ENCODE results near the gene CDC7.

Gene CDC7

DNA sequence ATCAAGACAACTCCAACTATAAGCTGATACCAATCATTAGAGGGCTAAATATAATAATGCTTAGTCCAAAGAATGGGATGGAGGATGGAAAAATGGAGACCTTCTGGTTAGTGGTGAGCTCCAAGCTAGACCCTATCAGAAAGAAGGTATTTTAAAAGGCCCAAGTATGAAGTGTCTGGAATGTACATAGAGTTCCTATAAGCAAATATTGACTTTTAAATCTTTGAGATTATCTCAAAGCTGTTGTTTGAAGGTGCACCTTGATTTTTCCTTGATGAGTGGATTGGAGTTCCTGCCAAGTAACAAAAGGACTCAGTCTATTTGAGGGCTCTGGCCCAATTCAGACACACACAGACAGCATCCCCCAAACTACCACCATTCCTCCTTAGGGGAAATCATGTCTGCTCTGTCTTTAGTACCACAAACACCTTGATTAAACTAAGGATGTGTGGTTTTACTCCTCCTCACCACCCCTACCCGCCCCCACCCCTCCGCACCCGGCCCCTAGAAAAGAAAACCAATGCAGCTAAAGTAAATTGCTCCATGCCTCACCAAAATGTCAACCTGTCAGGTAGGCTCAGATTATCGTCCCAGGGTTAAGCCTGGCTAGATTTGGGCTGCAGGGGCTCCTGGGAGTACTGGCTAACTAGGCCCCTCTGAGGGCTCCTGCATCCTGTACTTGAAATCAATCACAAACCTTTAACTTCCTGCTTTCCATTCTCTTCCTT is 59.4 kb downstream of the CDC7 start:
- H3K27me3 ChIP-seq (ENCODE audit: low read depth, low read length): no peaks in the 10 kb centered on the region
- no peak overlapping the region for H3K4me3 ChIP-seq (ENCODE audit: low read length)
- no peak overlapping the region for H2AFZ ChIP-seq (ENCODE audit: low read depth, low read length)
- H3K9ac ChIP-seq (ENCODE audit: low read length): no peak overlapping the region
- no peaks in the 10 kb centered on the region for H3K4me1 ChIP-seq (ENCODE audit: low read length)
- H3K79me2 ChIP-seq (ENCODE audit: low read length): no peaks in the 10 kb centered on the region
- no peaks in the 10 kb centered on the region for H3K36me3 ChIP-seq (replicated peaks; ENCODE audit: low read depth, low read length)
- no peaks in the 10 kb centered on the region for H4K20me1 ChIP-seq (ENCODE audit: insufficient read depth, low read length)
- no peaks in the 10 kb centered on the region for H3K9me3 ChIP-seq (ENCODE audit: insufficient read depth, low read length)
- TF ChIP-seq, protein P1, sequence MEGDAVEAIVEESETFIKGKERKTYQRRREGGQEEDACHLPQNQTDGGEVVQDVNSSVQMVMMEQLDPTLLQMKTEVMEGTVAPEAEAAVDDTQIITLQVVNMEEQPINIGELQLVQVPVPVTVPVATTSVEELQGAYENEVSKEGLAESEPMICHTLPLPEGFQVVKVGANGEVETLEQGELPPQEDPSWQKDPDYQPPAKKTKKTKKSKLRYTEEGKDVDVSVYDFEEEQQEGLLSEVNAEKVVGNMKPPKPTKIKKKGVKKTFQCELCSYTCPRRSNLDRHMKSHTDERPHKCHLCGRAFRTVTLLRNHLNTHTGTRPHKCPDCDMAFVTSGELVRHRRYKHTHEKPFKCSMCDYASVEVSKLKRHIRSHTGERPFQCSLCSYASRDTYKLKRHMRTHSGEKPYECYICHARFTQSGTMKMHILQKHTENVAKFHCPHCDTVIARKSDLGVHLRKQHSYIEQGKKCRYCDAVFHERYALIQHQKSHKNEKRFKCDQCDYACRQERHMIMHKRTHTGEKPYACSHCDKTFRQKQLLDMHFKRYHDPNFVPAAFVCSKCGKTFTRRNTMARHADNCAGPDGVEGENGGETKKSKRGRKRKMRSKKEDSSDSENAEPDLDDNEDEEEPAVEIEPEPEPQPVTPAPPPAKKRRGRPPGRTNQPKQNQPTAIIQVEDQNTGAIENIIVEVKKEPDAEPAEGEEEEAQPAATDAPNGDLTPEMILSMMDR (IDR thresholded peaks at IDR 0.05; ENCODE audit: low read depth, low read length): no peak
- H3K27ac ChIP-seq (ENCODE audit: low read length): no peak overlapping the region
- H3K4me2 ChIP-seq (ENCODE audit: low read length): no peak overlapping the region

- no peak overlapping the region for H3K9ac ChIP-seq (ENCODE audit: low read length)
- H3K4me3 ChIP-seq (ENCODE audit: low read length): no peak overlapping the region
- H3K27me3 ChIP-seq (ENCODE audit: low read depth, low read length): no peaks in the 10 kb centered on the region
- H2AFZ ChIP-seq (ENCODE audit: low read depth, low read length): no peak overlapping the region
- H3K36me3 ChIP-seq (replicated peaks; ENCODE audit: low read depth, low read length): no peaks in the 10 kb centered on the region
- no peak overlapping the region for H3K27ac ChIP-seq (ENCODE audit: low read length)
- no peak for TF ChIP-seq EZH2phosphoT487 (IDR thresholded peaks at IDR 0.05; ENCODE audit: low read depth)
- TF ChIP-seq, protein P1 (IDR thresholded peaks at IDR 0.05; ENCODE audit: low read depth, low read length): no peak
- H3K4me2 ChIP-seq (ENCODE audit: low read length): no peak overlapping the region
- H4K20me1 ChIP-seq (ENCODE audit: insufficient read depth, low read length): no peaks in the 10 kb centered on the region
- no peaks in the 10 kb centered on the region for H3K4me1 ChIP-seq (ENCODE audit: low read length)
- no peaks in the 10 kb centered on the region for H3K9me3 ChIP-seq (ENCODE audit: insufficient read depth, low read length)
- H3K79me2 ChIP-seq (ENCODE audit: low read length): no peaks in the 10 kb centered on the region
Measured at GRCh38 chr1:91564888-91565701, 64.4 kb downstream of the CDC7 start.

DNA sequence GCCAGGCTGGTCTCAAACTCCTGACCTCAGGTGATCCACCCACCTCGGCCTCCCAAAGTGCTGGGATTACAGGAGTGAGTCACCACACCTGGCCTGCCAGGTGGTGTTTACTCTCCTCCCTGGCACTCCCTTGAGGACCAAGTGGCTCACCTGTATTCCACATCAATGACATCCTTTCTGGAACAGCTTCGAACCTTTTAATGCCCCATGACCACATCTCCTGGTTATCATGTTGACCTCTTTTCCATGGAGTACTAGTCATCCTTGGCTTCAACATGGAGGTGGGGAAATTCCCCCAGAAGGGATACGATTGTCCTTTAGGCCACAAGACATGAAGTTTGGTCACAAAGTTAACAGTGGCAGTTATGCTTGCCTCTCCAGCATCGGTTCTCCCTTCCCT is 66.9 kb downstream of the CDC7 start:
- Histone ChIP-seq H3K4me1 (ENCODE audit: low read length) (peaks cover 12% of the 10 kb centered on the region), H3K27ac (ENCODE audit: low read length) (no peak overlapping the region), H2AFZ (ENCODE audit: low read depth, low read length) (no peak overlapping the region), H3K27me3 (ENCODE audit: low read depth, low read length) (no peaks in the 10 kb centered on the region), H3K36me3 (replicated peaks; ENCODE audit: low read depth, low read length) (no peaks in the 10 kb centered on the region), H3K79me2 (ENCODE audit: low read length) (no peaks in the 10 kb centered on the region), H3K4me3 (ENCODE audit: low read length) (no peak overlapping the region), H4K20me1 (ENCODE audit: insufficient read depth, low read length) (no peaks in the 10 kb centered on the region), H3K9me3 (ENCODE audit: insufficient read depth, low read length) (no peaks in the 10 kb centered on the region), H3K4me2 (ENCODE audit: low read length) (no peak overlapping the region), H3K9ac (ENCODE audit: low read length) (no peak overlapping the region)
- no peak for TF ChIP-seq EZH2phosphoT487 (IDR thresholded peaks at IDR 0.05; ENCODE audit: low read depth)
- TF ChIP-seq, protein P1 (IDR thresholded peaks at IDR 0.05; ENCODE audit: low read depth, low read length): no peak

DNA sequence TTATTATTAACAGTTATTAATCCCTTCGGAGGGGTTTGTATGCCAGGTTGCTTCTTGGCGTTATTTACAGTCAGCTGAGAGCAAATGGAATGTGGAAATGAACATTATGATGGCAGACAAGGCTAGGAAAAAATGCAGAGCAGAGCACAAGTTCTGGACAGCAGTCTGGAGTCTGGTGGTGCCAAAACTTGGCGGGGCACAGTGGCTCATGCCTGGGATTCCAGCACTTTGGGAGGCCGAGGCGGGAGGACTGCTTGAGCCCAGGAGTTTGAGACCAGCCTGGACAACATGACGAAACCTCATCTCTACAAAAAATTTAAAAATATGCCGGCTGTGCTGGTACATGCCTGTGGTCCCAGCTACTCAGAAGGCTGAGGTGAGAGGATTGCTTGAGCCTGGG is 67.6 kb downstream of the CDC7 start:
- Histone ChIP-seq H3K27me3 (ENCODE audit: low read depth, low read length) (no peaks in the 10 kb centered on the region), H4K20me1 (ENCODE audit: insufficient read depth, low read length) (no peaks in the 10 kb centered on the region), H3K4me3 (ENCODE audit: low read length) (no peak overlapping the region), H3K4me2 (ENCODE audit: low read length) (no peak overlapping the region), H3K27ac (ENCODE audit: low read length) (no peak overlapping the region), H3K9ac (ENCODE audit: low read length) (no peak overlapping the region), H3K79me2 (ENCODE audit: low read length) (no peaks in the 10 kb centered on the region), H2AFZ (ENCODE audit: low read depth, low read length) (no peak overlapping the region), H3K36me3 (replicated peaks; ENCODE audit: low read depth, low read length) (no peaks in the 10 kb centered on the region), H3K9me3 (ENCODE audit: insufficient read depth, low read length) (no peaks in the 10 kb centered on the region), H3K4me1 (ENCODE audit: low read length) (peaks cover 13% of the 10 kb centered on the region)
- TF ChIP-seq EZH2phosphoT487 (IDR thresholded peaks at IDR 0.05; ENCODE audit: low read depth): no peak
- TF ChIP-seq, protein P1 (IDR thresholded peaks at IDR 0.05; ENCODE audit: low read depth, low read length): no peak
